ENCODE data around the gene VPS8.

DNA sequence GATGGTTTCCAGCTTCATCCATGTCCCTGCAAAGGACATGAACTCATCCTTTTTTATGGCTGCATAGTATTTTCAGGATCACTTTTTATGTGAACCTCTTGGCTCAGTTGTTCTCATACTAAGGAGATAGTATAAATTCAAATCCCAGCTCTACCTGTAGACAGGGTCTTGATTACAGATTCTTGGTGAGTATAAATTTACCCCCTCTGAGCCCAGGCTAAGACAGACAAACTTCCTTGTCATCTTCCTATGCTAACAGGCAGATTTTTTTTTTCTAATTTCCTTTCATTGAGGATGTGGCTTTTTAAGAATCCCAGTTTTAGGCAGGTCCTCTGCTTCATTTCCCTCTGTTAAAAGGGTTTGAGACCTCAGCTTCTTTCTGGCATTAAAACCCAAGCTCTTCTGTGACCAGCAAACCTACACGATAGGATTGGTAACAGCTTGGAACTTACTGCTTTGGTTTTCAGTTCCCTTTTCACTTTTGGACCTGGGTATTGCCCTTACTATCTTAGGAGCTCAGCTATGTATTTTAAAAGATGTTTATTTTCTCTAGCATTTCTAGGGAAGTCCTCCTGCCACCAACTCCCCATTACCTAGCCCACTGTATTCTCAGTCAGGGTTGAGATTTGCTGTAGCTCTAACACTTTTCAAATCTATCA, 72.5 kb downstream of the VPS8 start:
- TF ChIP-seq ZFP36 (IDR thresholded peaks at IDR 0.05; ENCODE audit: borderline replicate concordance, partially characterized antibody) (no peak), RCOR1 (IDR thresholded peaks at IDR 0.05; ENCODE audit: low read depth, low read length) (no peak), POLR2AphosphoS2 (conservative IDR thresholded peaks at IDR 0.05; ENCODE audit: low read length) (no peak), RAD21 (conservative IDR thresholded peaks at IDR 0.05 in 1 of 2, IDR thresholded peaks at IDR 0.05 in 1 of 2) (no peak), ZC3H11A (IDR thresholded peaks at IDR 0.05) (no peak), CEBPB (IDR thresholded peaks at IDR 0.05) (no peak), POLR2A (IDR thresholded peaks at IDR 0.05; ENCODE audit: low read length) (no peak), CHD2 (IDR thresholded peaks at IDR 0.05; ENCODE audit: low read length, partially characterized antibody) (no peak), EP300 (IDR thresholded peaks at IDR 0.05) (no peak)
- TF ChIP-seq, protein P1, sequence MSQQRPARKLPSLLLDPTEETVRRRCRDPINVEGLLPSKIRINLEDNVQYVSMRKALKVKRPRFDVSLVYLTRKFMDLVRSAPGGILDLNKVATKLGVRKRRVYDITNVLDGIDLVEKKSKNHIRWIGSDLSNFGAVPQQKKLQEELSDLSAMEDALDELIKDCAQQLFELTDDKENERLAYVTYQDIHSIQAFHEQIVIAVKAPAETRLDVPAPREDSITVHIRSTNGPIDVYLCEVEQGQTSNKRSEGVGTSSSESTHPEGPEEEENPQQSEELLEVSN (IDR thresholded peaks at IDR 0.05; ENCODE audit: borderline replicate concordance, low read depth), result no peak
- TF ChIP-seq, protein P2, sequence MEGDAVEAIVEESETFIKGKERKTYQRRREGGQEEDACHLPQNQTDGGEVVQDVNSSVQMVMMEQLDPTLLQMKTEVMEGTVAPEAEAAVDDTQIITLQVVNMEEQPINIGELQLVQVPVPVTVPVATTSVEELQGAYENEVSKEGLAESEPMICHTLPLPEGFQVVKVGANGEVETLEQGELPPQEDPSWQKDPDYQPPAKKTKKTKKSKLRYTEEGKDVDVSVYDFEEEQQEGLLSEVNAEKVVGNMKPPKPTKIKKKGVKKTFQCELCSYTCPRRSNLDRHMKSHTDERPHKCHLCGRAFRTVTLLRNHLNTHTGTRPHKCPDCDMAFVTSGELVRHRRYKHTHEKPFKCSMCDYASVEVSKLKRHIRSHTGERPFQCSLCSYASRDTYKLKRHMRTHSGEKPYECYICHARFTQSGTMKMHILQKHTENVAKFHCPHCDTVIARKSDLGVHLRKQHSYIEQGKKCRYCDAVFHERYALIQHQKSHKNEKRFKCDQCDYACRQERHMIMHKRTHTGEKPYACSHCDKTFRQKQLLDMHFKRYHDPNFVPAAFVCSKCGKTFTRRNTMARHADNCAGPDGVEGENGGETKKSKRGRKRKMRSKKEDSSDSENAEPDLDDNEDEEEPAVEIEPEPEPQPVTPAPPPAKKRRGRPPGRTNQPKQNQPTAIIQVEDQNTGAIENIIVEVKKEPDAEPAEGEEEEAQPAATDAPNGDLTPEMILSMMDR (IDR thresholded peaks at IDR 0.05), result no peak
- TF ChIP-seq, protein P3, sequence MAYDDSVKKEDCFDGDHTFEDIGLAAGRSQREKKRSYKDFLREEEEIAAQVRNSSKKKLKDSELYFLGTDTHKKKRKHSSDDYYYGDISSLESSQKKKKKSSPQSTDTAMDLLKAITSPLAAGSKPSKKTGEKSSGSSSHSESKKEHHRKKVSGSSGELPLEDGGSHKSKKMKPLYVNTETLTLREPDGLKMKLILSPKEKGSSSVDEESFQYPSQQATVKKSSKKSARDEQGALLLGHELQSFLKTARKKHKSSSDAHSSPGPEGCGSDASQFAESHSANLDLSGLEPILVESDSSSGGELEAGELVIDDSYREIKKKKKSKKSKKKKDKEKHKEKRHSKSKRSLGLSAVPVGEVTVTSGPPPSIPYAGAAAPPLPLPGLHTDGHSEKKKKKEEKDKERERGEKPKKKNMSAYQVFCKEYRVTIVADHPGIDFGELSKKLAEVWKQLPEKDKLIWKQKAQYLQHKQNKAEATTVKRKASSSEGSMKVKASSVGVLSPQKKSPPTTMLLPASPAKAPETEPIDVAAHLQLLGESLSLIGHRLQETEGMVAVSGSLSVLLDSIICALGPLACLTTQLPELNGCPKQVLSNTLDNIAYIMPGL (CRISPR knock-in tag; IDR thresholded peaks at IDR 0.05; ENCODE audit: borderline replicate concordance), result no peak

All from A549 (cell line).